ENCODE measurements around the gene FZD4.

GRCh38 chr11:86930957-86931547 is 24.1 kb downstream of the FZD4 start:
- no peak for TF ChIP-seq CTCF (IDR thresholded peaks at IDR 0.05)
- TF ChIP-seq EZH2 (IDR thresholded peaks at IDR 0.05; ENCODE audit: borderline replicate concordance, insufficient read depth, low read depth, low read length, poor library complexity, severe bottlenecking) = no peak

Measured in B cell (primary cell).